ENCODE data around the gene CDK6. TPM values are rescaled to one million over a fixed set of nuclear protein-coding genes. Genes with fewer than 3 reads are reported as not detected.

The CDK6 gene
- total RNA-seq, 1 donor = 45.6 TPM

GRCh38 chr7:92678291-92678920 is 158.0 kb downstream of the CDK6 start:
- H3K4me2 ChIP-seq (ENCODE audit: insufficient read depth, low read length) = no peak overlapping the region
- no peak overlapping the region for H3K4me3 ChIP-seq (ENCODE audit: insufficient read depth, low read length)
- no peaks in the 10 kb centered on the region for H3K27me3 ChIP-seq (ENCODE audit: insufficient read depth, low read length)
- no peaks in the 10 kb centered on the region for H3K36me3 ChIP-seq (ENCODE audit: insufficient read depth, low read length)
- DNase-seq (ENCODE audit: insufficient read length, low spot score, missing footprints) = no peak
- no peaks in the 10 kb centered on the region for H4K20me1 ChIP-seq (ENCODE audit: insufficient read depth, low read length)
- H2AFZ ChIP-seq (ENCODE audit: low read length) = no peak overlapping the region
- no peak for TF ChIP-seq CTCF (IDR thresholded peaks at IDR 0.05; ENCODE audit: extremely low read depth, low read depth, low read length)
- H3K4me1 ChIP-seq (ENCODE audit: insufficient read depth, low read length) = peaks cover 5% of the 10 kb centered on the region
- no peaks in the 10 kb centered on the region for H3K9me3 ChIP-seq (ENCODE audit: low read depth, low read length)
- peaks cover 43% of the 10 kb centered on the region for H3K79me2 ChIP-seq (ENCODE audit: insufficient read depth, low read length)
- H3K27ac ChIP-seq (ENCODE audit: low read depth, low read length) = no peak overlapping the region

GRCh38 chr7:92674379-92674778 is 162.0 kb downstream of the CDK6 start:
- Histone ChIP-seq H3K79me2 (ENCODE audit: insufficient read depth, low read length) (peaks cover 31% of the 10 kb centered on the region), H4K20me1 (ENCODE audit: insufficient read depth, low read length) (no peaks in the 10 kb centered on the region), H3K9me3 (ENCODE audit: low read depth, low read length) (no peaks in the 10 kb centered on the region), H3K27ac (ENCODE audit: low read depth, low read length) (no peak overlapping the region), H2AFZ (ENCODE audit: low read length) (no peak overlapping the region), H3K4me2 (ENCODE audit: insufficient read depth, low read length) (no peak overlapping the region), H3K4me3 (ENCODE audit: insufficient read depth, low read length) (no peak overlapping the region), H3K36me3 (ENCODE audit: insufficient read depth, low read length) (no peaks in the 10 kb centered on the region), H3K4me1 (ENCODE audit: insufficient read depth, low read length) (peaks cover 7% of the 10 kb centered on the region), H3K27me3 (ENCODE audit: insufficient read depth, low read length) (no peaks in the 10 kb centered on the region)
- no peak for DNase-seq (ENCODE audit: insufficient read length, low spot score, missing footprints)
- TF ChIP-seq CTCF (IDR thresholded peaks at IDR 0.05; ENCODE audit: extremely low read depth, low read depth, low read length) = no peak

- Histone ChIP-seq H3K4me2 (ENCODE audit: insufficient read depth, low read length) (no peak overlapping the region), H3K4me1 (ENCODE audit: insufficient read depth, low read length) (peaks cover 32% of the 10 kb centered on the region), H2AFZ (ENCODE audit: low read length) (no peak overlapping the region), H3K36me3 (ENCODE audit: insufficient read depth, low read length) (no peaks in the 10 kb centered on the region), H3K79me2 (ENCODE audit: insufficient read depth, low read length) (peaks cover 28% of the 10 kb centered on the region), H3K4me3 (ENCODE audit: insufficient read depth, low read length) (no peak overlapping the region), H4K20me1 (ENCODE audit: insufficient read depth, low read length) (peaks cover 7% of the 10 kb centered on the region), H3K9me3 (ENCODE audit: low read depth, low read length) (no peaks in the 10 kb centered on the region), H3K27ac (ENCODE audit: low read depth, low read length) (no peak overlapping the region), H3K27me3 (ENCODE audit: insufficient read depth, low read length) (no peaks in the 10 kb centered on the region)
- no peak for TF ChIP-seq CTCF (IDR thresholded peaks at IDR 0.05; ENCODE audit: extremely low read depth, low read depth, low read length)
- DNase-seq (ENCODE audit: insufficient read length, low spot score, missing footprints) = no peak
Measured at GRCh38 chr7:92671505-92672169, 164.7 kb downstream of the CDK6 start.

- Histone ChIP-seq H3K36me3 (ENCODE audit: insufficient read depth, low read length) (no peaks in the 10 kb centered on the region), H3K27ac (ENCODE audit: low read depth, low read length) (peak overlapping the region; percentile 14), H2AFZ (ENCODE audit: low read length) (no peak overlapping the region), H3K4me1 (ENCODE audit: insufficient read depth, low read length) (peaks cover 41% of the 10 kb centered on the region), H3K79me2 (ENCODE audit: insufficient read depth, low read length) (peaks cover 41% of the 10 kb centered on the region), H4K20me1 (ENCODE audit: insufficient read depth, low read length) (peaks cover 7% of the 10 kb centered on the region), H3K4me3 (ENCODE audit: insufficient read depth, low read length) (no peak overlapping the region), H3K4me2 (ENCODE audit: insufficient read depth, low read length) (peak overlapping the region; percentile 5), H3K9me3 (ENCODE audit: low read depth, low read length) (no peaks in the 10 kb centered on the region), H3K27me3 (ENCODE audit: insufficient read depth, low read length) (no peaks in the 10 kb centered on the region)
- TF ChIP-seq CTCF (IDR thresholded peaks at IDR 0.05; ENCODE audit: extremely low read depth, low read depth, low read length) = no peak
- DNase-seq (ENCODE audit: insufficient read length, low spot score, missing footprints) = peak; percentile 13
Measured at GRCh38 chr7:92670204-92670851, 166.0 kb downstream of the CDK6 start.
